Karpas-422 (cell line): ENCODE results near the gene DDT. TPM values are rescaled to one million over a fixed set of nuclear protein-coding genes. Genes with fewer than 3 reads are reported as not detected.
A peak's percentile ranks its signal among the peaks of the same experiment; 100 is the strongest.

ENCODE experiments used
- DNase-seq: peaks from one replicate; pipeline ENCODE4 v3.0.0-alpha.2; 2015
- H2AFZ ChIP-seq: fragments of 200-600 bp; sonication (generic); 2 replicates; pipeline ENCODE4 v1.6.1; 2014; ENCODE audit warnings: antibody characterized with exemption, low read length, mixed read lengths
- H3K27ac ChIP-seq: fragments of 200-600 bp; sonication (generic); 2 replicates; pipeline ENCODE4 v1.5.1; 2014; ENCODE audit warnings: mild to moderate bottlenecking, low read length, moderate library complexity
- H3K27me3 ChIP-seq: fragments of 200-600 bp; sonication (generic); 2 replicates; pipeline ENCODE4 v1.6.1; 2014; ENCODE audit warnings: low read length, mixed read lengths
- H3K36me3 ChIP-seq: fragments of 200-600 bp; sonication (generic); 2 replicates; pipeline ENCODE4 v1.6.1; 2014; ENCODE audit warnings: low read length, mixed read lengths; ENCODE audit not compliant: insufficient read depth
- H3K4me1 ChIP-seq: fragments of 200-600 bp; sonication (generic); 2 replicates; pipeline ENCODE4 v1.6.1; 2014; ENCODE audit warnings: mild to moderate bottlenecking, low read length, mixed read lengths
- H3K4me2 ChIP-seq: fragments of 200-600 bp; sonication (generic); 2 replicates; pipeline ENCODE4 v1.6.1; 2014; ENCODE audit warnings: low read length, low read depth, mild to moderate bottlenecking; ENCODE audit not compliant: poor library complexity, severe bottlenecking
- H3K4me3 ChIP-seq: fragments of 200-600 bp; sonication (generic); 2 replicates; pipeline ENCODE4 v1.5.1; 2014; ENCODE audit warnings: mild to moderate bottlenecking, antibody characterized with exemption, low read length, mixed read lengths
- H3K79me2 ChIP-seq: fragments of 200-600 bp; sonication (generic); 2 replicates; pipeline ENCODE4 v1.6.1; 2014; ENCODE audit warnings: mild to moderate bottlenecking, low read length, mixed read lengths
- H3K9ac ChIP-seq: fragments of 200-600 bp; sonication (generic); 2 replicates; pipeline ENCODE4 v1.6.0; 2014; ENCODE audit warnings: low read length
- H3K9me2 ChIP-seq: fragments of 200-600 bp; sonication (generic), shearing (Covaris generic); replicated peaks from 2 replicates; pipeline ENCODE4 v1.6.0; 2014; ENCODE audit warnings: mild to moderate bottlenecking, low read length, moderate library complexity; ENCODE audit not compliant: insufficient read depth
- H3K9me3 ChIP-seq: fragments of 300-700, 200-600 bp; sonication (generic); 2 replicates; pipeline ENCODE4 v1.6.1; 2014; ENCODE audit warnings: low read length, mixed read lengths
- H4K20me1 ChIP-seq: fragments of 200-600 bp; sonication (generic); 2 replicates; pipeline ENCODE4 v1.6.1; 2014; ENCODE audit warnings: mild to moderate bottlenecking, antibody characterized with exemption, low read length, low read depth; ENCODE audit not compliant: insufficient read depth
- total RNA-seq: library from RNA; depleted of rRNA; stranded (reverse); fragments of >200 nt; shearing (Covaris generic); gene quantifications from 2 replicates; pipeline ENCODE4 v1.2.3, GENCODE V29; 2014; ENCODE audit warnings: low replicate concordance

Gene DDT
- total RNA-seq, 1 experiment from 2014 or later: 372 TPM

DNA sequence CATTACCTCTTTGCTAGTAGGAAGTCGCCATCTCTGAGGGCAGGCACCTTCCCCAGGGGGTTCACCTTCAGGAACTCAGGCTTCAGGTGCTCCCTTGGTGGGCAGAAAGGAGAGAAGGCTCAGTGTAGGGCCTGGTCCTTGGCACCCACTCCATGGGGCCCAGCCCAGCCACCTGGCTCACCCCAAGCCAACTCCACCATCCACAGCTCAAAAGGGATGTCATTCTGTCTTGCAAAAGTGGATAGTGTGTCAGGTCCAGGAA lies 33.7 kb upstream of the DDT start:
- no peaks in the 10 kb centered on the region for H3K9me3 ChIP-seq
- no peak overlapping the region for H2AFZ ChIP-seq
- no peak overlapping the region for H3K27ac ChIP-seq
- no peak overlapping the region for H3K9ac ChIP-seq
- H3K9me2 ChIP-seq: no peaks in the 10 kb centered on the region
- H3K27me3 ChIP-seq: no peaks in the 10 kb centered on the region; the same call in 1 of the 2 replicates
- no peak overlapping the region for H3K4me2 ChIP-seq
- no peak overlapping the region for H3K4me3 ChIP-seq
- DNase-seq: peak; percentile 39
- H3K4me1 ChIP-seq: peaks cover 18% of the 10 kb centered on the region
- no peaks in the 10 kb centered on the region for H4K20me1 ChIP-seq
- H3K36me3 ChIP-seq: no peaks in the 10 kb centered on the region
- peaks cover 15% of the 10 kb centered on the region for H3K79me2 ChIP-seq

DNA sequence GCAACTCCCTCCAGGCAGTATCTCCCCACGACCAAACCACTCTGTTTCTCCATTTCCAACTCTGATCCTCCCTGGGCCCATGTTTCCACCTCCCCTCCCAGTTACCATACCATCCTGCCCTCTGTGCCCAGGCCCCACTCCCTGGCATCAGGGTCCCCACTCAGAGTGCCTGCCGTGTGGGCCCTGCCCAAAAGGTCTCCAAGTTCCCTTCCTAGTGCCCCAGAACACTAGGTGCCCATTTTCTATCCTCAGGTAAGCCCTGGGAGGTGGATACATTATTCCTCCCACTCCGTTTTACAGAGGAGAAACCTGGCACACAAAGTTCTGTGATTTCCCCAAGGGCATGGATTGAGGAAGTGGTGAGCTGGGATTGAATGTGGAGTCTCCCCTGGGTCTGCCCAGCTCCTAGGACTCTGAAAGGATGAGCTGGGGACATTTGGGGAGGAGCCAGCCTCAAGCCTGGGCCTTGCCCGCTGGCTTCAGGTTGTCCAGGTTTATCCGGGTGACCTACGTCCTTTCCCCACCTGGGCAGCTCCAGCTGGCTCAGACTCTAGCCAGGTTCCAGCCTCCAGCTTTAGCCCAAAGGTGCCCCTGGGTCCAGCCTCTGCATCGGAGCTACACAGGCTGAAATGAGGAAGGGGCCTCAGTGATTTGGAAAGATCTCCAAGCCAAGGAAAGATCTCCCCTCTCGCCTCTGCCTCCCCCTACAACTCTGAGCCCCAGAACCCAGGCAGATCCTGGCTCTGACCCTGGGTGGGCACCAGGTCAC lies 33.2 kb upstream of the DDT start:
- Histone ChIP-seq H3K79me2 (peaks cover 10% of the 10 kb centered on the region), H3K9ac (no peak overlapping the region), H3K4me3 (no peak overlapping the region), H3K4me2 (no peak overlapping the region), H3K27me3 (no peaks in the 10 kb centered on the region; the same call in 1 of the 2 replicates), H4K20me1 (no peaks in the 10 kb centered on the region), H3K4me1 (peaks cover 15% of the 10 kb centered on the region), H3K9me3 (no peaks in the 10 kb centered on the region), H3K36me3 (no peaks in the 10 kb centered on the region), H2AFZ (no peak overlapping the region), H3K27ac (no peak overlapping the region), H3K9me2 (no peaks in the 10 kb centered on the region)
- peak; percentile 30 for DNase-seq

DNA sequence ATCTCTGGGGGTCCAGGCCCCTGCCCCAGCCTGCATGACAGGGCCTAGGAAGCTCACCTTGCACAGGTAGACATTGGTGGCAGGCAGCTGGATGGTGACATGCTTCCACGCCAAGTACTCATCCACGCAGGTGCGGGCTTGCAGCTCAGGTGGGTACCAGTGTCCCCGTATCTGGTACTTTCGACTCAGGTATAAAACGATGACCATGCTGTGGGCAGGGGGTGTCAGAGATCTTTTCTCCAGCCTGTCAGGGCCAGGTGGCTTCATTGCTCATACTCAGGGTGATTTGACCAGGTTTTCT lies 32.6 kb upstream of the DDT start:
- no peak for DNase-seq
- Histone ChIP-seq H3K4me2 (no peak overlapping the region), H3K9me2 (no peaks in the 10 kb centered on the region), H3K4me3 (no peak overlapping the region), H3K4me1 (peaks cover 9% of the 10 kb centered on the region), H3K27ac (no peak overlapping the region), H3K9ac (no peak overlapping the region), H4K20me1 (no peaks in the 10 kb centered on the region), H3K36me3 (no peaks in the 10 kb centered on the region), H2AFZ (no peak overlapping the region), H3K9me3 (no peaks in the 10 kb centered on the region), H3K27me3 (no peaks in the 10 kb centered on the region; the same call in 1 of the 2 replicates), H3K79me2 (peaks cover 4% of the 10 kb centered on the region)

DNA sequence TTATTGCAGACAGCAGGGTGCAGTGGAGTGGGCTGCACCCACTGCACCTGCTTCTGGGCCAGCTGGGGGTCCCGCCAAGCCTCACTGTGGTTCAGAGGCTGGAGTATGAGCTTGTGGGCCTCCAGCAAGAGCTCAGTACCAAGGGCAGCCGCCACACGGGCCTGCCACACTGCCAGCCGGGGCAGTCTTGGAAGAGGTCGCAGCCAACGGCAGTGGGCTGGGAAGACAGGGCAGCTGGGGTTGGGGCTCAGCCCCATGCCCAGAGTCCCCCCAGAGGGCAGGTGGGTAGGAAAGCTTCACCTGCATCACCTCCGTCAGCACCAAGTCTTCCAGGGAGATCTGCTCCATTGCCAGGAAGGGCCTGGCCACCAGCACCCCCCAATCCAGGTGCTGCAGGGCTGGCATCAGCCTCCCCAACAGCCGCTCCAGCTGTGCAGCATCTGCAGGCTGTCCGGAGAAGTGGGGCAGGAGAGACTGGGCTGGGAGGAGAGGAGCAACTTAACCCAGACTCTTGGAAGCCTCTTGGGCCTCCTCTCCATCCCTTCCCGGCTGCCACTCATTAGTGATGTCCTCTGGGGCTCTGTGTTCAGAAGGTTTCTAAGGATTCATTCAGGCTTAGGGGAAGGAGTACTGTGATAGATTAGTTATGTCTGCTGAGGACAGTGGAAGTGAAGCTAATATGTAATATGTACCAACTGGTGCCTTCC lies 32.1 kb upstream of the DDT start:
- no peak overlapping the region for H3K27ac ChIP-seq
- H2AFZ ChIP-seq: no peak overlapping the region
- H3K9me2 ChIP-seq: no peaks in the 10 kb centered on the region
- no peaks in the 10 kb centered on the region for H3K36me3 ChIP-seq
- no peak overlapping the region for H3K4me3 ChIP-seq
- H3K27me3 ChIP-seq: no peaks in the 10 kb centered on the region; the same call in 1 of the 2 replicates
- H3K9me3 ChIP-seq: no peaks in the 10 kb centered on the region
- peak; percentile 35 for DNase-seq
- H3K9ac ChIP-seq: no peak overlapping the region
- H3K79me2 ChIP-seq: no peaks in the 10 kb centered on the region
- no peaks in the 10 kb centered on the region for H4K20me1 ChIP-seq
- peaks cover 6% of the 10 kb centered on the region; the same call in 1 of the 2 replicates for H3K4me1 ChIP-seq
- no peak overlapping the region for H3K4me2 ChIP-seq

DNA sequence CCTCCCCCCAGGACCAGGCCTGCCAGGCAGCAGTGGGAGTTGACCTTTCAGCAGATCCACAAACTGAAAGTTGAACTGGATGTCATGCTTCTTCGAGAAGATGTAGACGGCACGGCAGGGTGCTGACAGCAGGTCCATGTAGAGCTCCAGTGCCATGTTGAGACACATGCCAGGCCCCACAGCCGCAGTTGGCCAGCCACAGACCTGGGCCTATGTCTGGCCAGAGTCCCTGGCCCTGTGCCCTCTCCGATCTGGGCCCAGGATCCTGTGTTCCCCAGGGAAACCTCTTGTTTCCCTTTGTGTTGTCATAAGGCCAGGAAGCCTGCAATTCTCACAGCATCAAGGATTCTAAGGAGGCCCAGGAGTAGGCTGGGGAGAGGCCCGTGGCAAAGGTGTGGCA lies 31.0 kb upstream of the DDT start, which contains the start of gene GSTT4:
GSTT4 (minus strand) TSS at position 253 of the 400 bp plus-strand sequence; CDS start at position 156, 97 bp downstream.
- H3K79me2 ChIP-seq: no peaks in the 10 kb centered on the region
- no peaks in the 10 kb centered on the region for H3K36me3 ChIP-seq
- H3K27me3 ChIP-seq: no peaks in the 10 kb centered on the region; the same call in 1 of the 2 replicates
- no peak within 1 kb of the TSS for H3K9ac ChIP-seq
- no peaks in the 10 kb centered on the region for H3K9me2 ChIP-seq
- H3K4me1 ChIP-seq: no peaks in the 10 kb centered on the region
- no peaks in the 10 kb centered on the region for H4K20me1 ChIP-seq
- H2AFZ ChIP-seq: no peak within 1 kb of the TSS
- no peak within 1 kb of the TSS for H3K4me3 ChIP-seq
- peak; percentile 37 for DNase-seq
- H3K4me2 ChIP-seq: no peak within 1 kb of the TSS
- no peak within 1 kb of the TSS for H3K27ac ChIP-seq
- H3K9me3 ChIP-seq: no peaks in the 10 kb centered on the region

DNA sequence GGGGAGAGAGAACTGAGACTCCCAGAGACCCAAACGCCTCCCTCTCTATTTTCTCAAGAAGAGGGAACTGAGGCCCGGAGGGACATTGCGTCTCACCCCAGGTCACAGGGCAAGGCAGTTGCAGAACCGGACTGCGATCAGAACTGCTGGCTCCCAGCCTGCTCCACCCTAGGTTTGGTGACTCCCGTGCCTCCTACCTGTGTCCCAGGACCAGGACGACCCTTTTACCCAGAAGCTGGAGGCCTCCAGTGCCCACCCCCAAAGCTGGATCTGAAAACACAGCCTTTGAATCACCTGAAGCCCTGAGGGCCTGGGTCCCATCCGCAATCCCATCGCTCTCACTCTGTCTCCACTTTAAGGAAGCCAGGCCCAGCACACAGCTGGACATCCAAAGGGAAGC lies 29.6 kb upstream of the DDT start:
- Histone ChIP-seq H3K9ac (no peak overlapping the region), H3K9me3 (no peaks in the 10 kb centered on the region), H4K20me1 (no peaks in the 10 kb centered on the region), H3K27ac (no peak overlapping the region), H3K4me1 (no peaks in the 10 kb centered on the region), H3K36me3 (no peaks in the 10 kb centered on the region), H3K4me3 (no peak overlapping the region), H3K27me3 (no peaks in the 10 kb centered on the region), H3K79me2 (no peaks in the 10 kb centered on the region), H3K4me2 (no peak overlapping the region), H3K9me2 (no peaks in the 10 kb centered on the region), H2AFZ (no peak overlapping the region)
- DNase-seq: no peak

DNA sequence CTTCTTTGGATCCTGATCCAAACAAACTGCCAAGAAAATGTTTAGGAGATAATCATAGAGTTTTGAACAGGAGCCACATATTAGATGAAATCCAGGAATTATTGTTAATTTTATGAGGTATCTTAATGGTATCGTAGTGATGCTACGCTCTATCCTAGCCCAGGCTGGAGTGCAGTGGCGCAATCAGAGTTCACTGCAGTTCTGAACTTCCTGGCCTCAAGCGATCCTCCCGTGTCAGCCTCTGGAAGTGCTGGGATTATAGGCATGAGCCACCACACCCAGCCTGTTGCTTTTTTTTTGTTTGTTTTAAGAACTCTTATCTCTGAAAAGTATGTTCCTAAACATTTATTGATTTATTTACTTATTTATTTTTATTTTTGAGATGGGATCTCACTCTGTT lies 28.6 kb upstream of the DDT start:
- H3K4me1 ChIP-seq: no peaks in the 10 kb centered on the region
- DNase-seq: no peak

GRCh38 chr22:24002272-24002671 lies 28.0 kb upstream of the DDT start:
- DNase-seq: peak; percentile 23
- Histone ChIP-seq H3K9ac (no peak overlapping the region), H3K4me3 (no peak overlapping the region), H2AFZ (no peak overlapping the region), H3K36me3 (no peaks in the 10 kb centered on the region), H3K4me2 (no peak overlapping the region), H3K27me3 (no peaks in the 10 kb centered on the region), H4K20me1 (no peaks in the 10 kb centered on the region), H3K9me3 (no peaks in the 10 kb centered on the region), H3K9me2 (no peaks in the 10 kb centered on the region), H3K79me2 (no peaks in the 10 kb centered on the region), H3K27ac (no peak overlapping the region), H3K4me1 (no peaks in the 10 kb centered on the region)

More for the DNA sequence above, 28.6 kb upstream of the DDT start:
- Histone ChIP-seq H3K9ac (no peak overlapping the region), H3K36me3 (no peaks in the 10 kb centered on the region), H3K27me3 (no peaks in the 10 kb centered on the region), H2AFZ (no peak overlapping the region), H3K27ac (no peak overlapping the region), H3K9me3 (no peaks in the 10 kb centered on the region), H4K20me1 (no peaks in the 10 kb centered on the region), H3K4me3 (no peak overlapping the region), H3K9me2 (no peaks in the 10 kb centered on the region), H3K4me2 (no peak overlapping the region), H3K79me2 (no peaks in the 10 kb centered on the region)
